H1 (cell line): ENCODE data around the gene TMEM18. TPM values are rescaled to one million over a fixed set of nuclear protein-coding genes. Genes with fewer than 3 reads are reported as not detected.
A peak's percentile ranks its signal among the peaks of the same experiment; 100 is the strongest.

Experiments used
- CTCF ChIA-PET: fragments of 300-600 bp; sonication (Branson Sonifier 250); formaldehyde crosslinking; loops from one replicate; lab custom pipeline; 2021; ENCODE audit not compliant: partially characterized antibody; lab: Charles Lee
- POLR2A ChIA-PET: fragments of 300-600 bp; sonication (Branson Sonifier 250); formaldehyde crosslinking; loops from one replicate; lab custom pipeline; 2021; ENCODE audit warnings: inconsistent platforms; ENCODE audit not compliant: partially characterized antibody; lab: Charles Lee
- DNase-seq, 2 experiments: peaks; one replicate each; pipeline versions ENCODE4 v3.0.0 to v3.0.0-alpha.2; 2010 to 2022; ENCODE audit warnings: low spot score in 2 of 2, low read depth in 1 of 2, mixed read lengths in 1 of 2
- FAIRE-seq: peaks from 2 replicates; lab custom pipeline; 2011; peaks lifted over from hg19 to GRCh38; lab: Jason Lieb, UNC
- H2AFZ ChIP-seq: 2 replicates; pipeline ENCODE4 v1.8.1; 2012; ENCODE audit warnings: low read length, inconsistent platforms
- H2AK5ac ChIP-seq: 2 replicates; pipeline ENCODE4 v1.6.1; 2013; ENCODE audit warnings: low read depth, low read length
- H2BK120ac ChIP-seq: replicated peaks from 2 replicates; pipeline ENCODE3; 2013; ENCODE audit warnings: low read depth, low read length, inconsistent platforms
- H2BK12ac ChIP-seq: 2 replicates; pipeline ENCODE4 v1.6.1; 2013; ENCODE audit warnings: low read depth, low read length
- H2BK15ac ChIP-seq: 2 replicates; pipeline ENCODE4 v1.6.1; 2013; ENCODE audit warnings: low read length
- H2BK20ac ChIP-seq: 2 replicates; pipeline ENCODE4 v1.6.1; 2013; ENCODE audit warnings: low read length
- H2BK5ac ChIP-seq: 2 replicates; pipeline ENCODE4 v1.6.1; 2013; ENCODE audit warnings: low read depth, low read length
- H3K14ac ChIP-seq: 2 replicates; pipeline ENCODE4 v1.6.1; 2013; ENCODE audit warnings: inconsistent platforms; ENCODE audit not compliant: insufficient read length
- H3K18ac ChIP-seq: 2 replicates; pipeline ENCODE4 v1.6.1; 2013; ENCODE audit warnings: low read length; ENCODE audit errors: extremely low read depth
- H3K23ac ChIP-seq: 2 replicates; pipeline ENCODE4 v1.6.1; 2013; ENCODE audit warnings: inconsistent platforms; ENCODE audit not compliant: insufficient read length
- H3K23me2 ChIP-seq: 2 replicates; pipeline ENCODE4 v1.6.1; 2013; ENCODE audit warnings: low read depth, low read length
- H3K27ac ChIP-seq: 2 replicates; pipeline ENCODE4 v1.6.1; 2011; ENCODE audit warnings: low read depth, low read length, inconsistent platforms
- H3K27me3 ChIP-seq, 4 experiments: replicated peaks in 1 of 4; 1 replicate in 1 of 4; 2 replicates in 3 of 4; pipeline versions ENCODE4 v1.6.1 to v1.8.1; 2011 to 2013; ENCODE audit warnings: low read length in 3 of 4, mild to moderate bottlenecking in 3 of 4, inconsistent platforms in 2 of 4, mixed read lengths in 2 of 4, moderate library complexity in 1 of 4; ENCODE audit not compliant: control insufficient read depth in 3 of 4, insufficient read depth in 3 of 4; ENCODE audit errors: extremely low read depth in 1 of 4
- H3K36me3 ChIP-seq, 4 experiments: 2 replicates each; pipeline versions ENCODE4 v1.6.1 to v1.8.1; 2011 to 2013; ENCODE audit warnings: mild to moderate bottlenecking in 4 of 4, low read length in 3 of 4, moderate library complexity in 2 of 4, control low read depth in 1 of 4, inconsistent platforms in 1 of 4; ENCODE audit not compliant: insufficient read depth in 4 of 4, control insufficient read depth in 2 of 4
- H3K4ac ChIP-seq: replicated peaks from 2 replicates; pipeline ENCODE3; 2013; ENCODE audit warnings: low read length, low read depth, mixed read lengths, inconsistent platforms; ENCODE audit not compliant: insufficient read length
- H3K4me1 ChIP-seq, 4 experiments: replicated peaks in 1 of 4; 1 replicate in 1 of 4; 2 replicates in 3 of 4; pipeline versions ENCODE4 v1.6.1 to v1.8.1; 2011 to 2013; ENCODE audit warnings: low read length in 3 of 4, inconsistent platforms in 2 of 4, mixed read lengths in 1 of 4; ENCODE audit not compliant: insufficient read depth in 4 of 4, control insufficient read depth in 3 of 4
- H3K4me2 ChIP-seq, 2 experiments: 2 replicates each; pipeline versions ENCODE4 v1.6.1 to v1.8.1; 2011 to 2013; ENCODE audit warnings: low read depth in 2 of 2, low read length in 2 of 2, control low read depth in 1 of 2, inconsistent platforms in 1 of 2, mild to moderate bottlenecking in 1 of 2; ENCODE audit not compliant: insufficient read depth in 1 of 2
- H3K4me3 ChIP-seq, 4 experiments: fragments of 200-600, 300-600 bp in 1 of 4; sonication (generic), shearing (Covaris generic), sonication (Bioruptor Twin) in 1 of 4; 2 replicates each; pipeline versions ENCODE4 v1.5.1 to v1.8.1; 2011 to 2016; ENCODE audit warnings: low read length in 4 of 4, low read depth in 3 of 4, control low read depth in 2 of 4, inconsistent platforms in 2 of 4, mild to moderate bottlenecking in 2 of 4, mixed read lengths in 1 of 4, moderate library complexity in 1 of 4; ENCODE audit not compliant: insufficient read depth in 2 of 4; ENCODE audit errors: extremely low read depth in 1 of 4
- H3K56ac ChIP-seq: replicated peaks from 2 replicates; pipeline ENCODE3; 2013; ENCODE audit warnings: low read depth, mild to moderate bottlenecking, mixed read lengths, low read length, inconsistent platforms; ENCODE audit not compliant: insufficient read length
- H3K79me1 ChIP-seq: 2 replicates; pipeline ENCODE4 v1.6.1; 2013; ENCODE audit warnings: low read depth, low read length, control low read depth
- H3K79me2 ChIP-seq, 2 experiments: 2 replicates each; pipeline versions ENCODE4 v1.6.1 to v1.8.1; 2012 to 2013; ENCODE audit warnings: low read length in 2 of 2, mild to moderate bottlenecking in 2 of 2, inconsistent platforms in 1 of 2; ENCODE audit not compliant: insufficient read depth in 2 of 2, control insufficient read depth in 1 of 2
- H3K9ac ChIP-seq, 4 experiments: replicated peaks in 1 of 4; 1 replicate in 1 of 4; 2 replicates in 3 of 4; pipeline versions ENCODE4 v1.6.1 to v1.8.1; 2011 to 2013; ENCODE audit warnings: low read depth in 3 of 4, low read length in 3 of 4, control low read depth in 2 of 4, mild to moderate bottlenecking in 2 of 4, moderate library complexity in 2 of 4, inconsistent platforms in 1 of 4; ENCODE audit errors: extremely low read depth in 1 of 4
- H3K9me3 ChIP-seq, 2 experiments: 2 replicates each; pipeline versions ENCODE4 v1.6.1 to v1.8.1; 2012 to 2013; ENCODE audit warnings: mild to moderate bottlenecking in 2 of 2, moderate library complexity in 2 of 2, control low read depth in 1 of 2, inconsistent platforms in 1 of 2, low read depth in 1 of 2, low read length in 1 of 2, mixed read lengths in 1 of 2; ENCODE audit not compliant: insufficient read depth in 2 of 2
- H4K20me1 ChIP-seq, 2 experiments: replicated peaks in 1 of 2; 2 replicates each; pipeline versions ENCODE3 to v1.8.1; 2011 to 2013; ENCODE audit warnings: inconsistent platforms in 2 of 2, low read length in 2 of 2, mild to moderate bottlenecking in 1 of 2; ENCODE audit not compliant: insufficient read depth in 2 of 2, control insufficient read depth in 1 of 2
- H4K5ac ChIP-seq: 2 replicates; pipeline ENCODE4 v1.6.1; 2013; ENCODE audit warnings: low read length, low read depth, mixed read lengths, inconsistent platforms; ENCODE audit not compliant: insufficient read length
- H4K8ac ChIP-seq: 2 replicates; pipeline ENCODE4 v1.8.0; 2013; ENCODE audit warnings: mild to moderate bottlenecking, moderate library complexity, low read length, inconsistent platforms; ENCODE audit not compliant: insufficient read depth; ENCODE audit errors: extremely low read depth
- H4K91ac ChIP-seq: replicated peaks from 2 replicates; pipeline ENCODE3; 2013; ENCODE audit warnings: low read length, mixed read lengths, inconsistent platforms; ENCODE audit not compliant: insufficient read length
- ATF3 ChIP-seq: IDR thresholded peaks from 2 replicates; pipeline ENCODE4 v1.6.1; 2011; ENCODE audit warnings: low read depth, mild to moderate bottlenecking, low read length; ENCODE audit not compliant: insufficient read depth
- BRCA1 ChIP-seq: IDR thresholded peaks from 2 replicates; pipeline ENCODE4 v1.6.1; 2012; ENCODE audit warnings: low read depth, low read length, improper control_type of control experiment
- CEBPB ChIP-seq: IDR thresholded peaks from 2 replicates; pipeline ENCODE4 v1.6.1; 2012; ENCODE audit warnings: low read depth, low read length
- JUN ChIP-seq: IDR thresholded peaks from 2 replicates; pipeline ENCODE4 v1.6.1; 2011; ENCODE audit warnings: low read depth, mild to moderate bottlenecking, improper control_type of control experiment, low read length
- JUND ChIP-seq: IDR thresholded peaks from 2 replicates; pipeline ENCODE4 v1.6.1; 2011; ENCODE audit warnings: mild to moderate bottlenecking, improper control_type of control experiment, low read length
- KDM1A ChIP-seq: fragments of 200-600, 300-600 bp; sonication (generic); IDR thresholded peaks from 2 replicates; pipeline ENCODE4 v1.7.1; 2016; ENCODE audit warnings: mild to moderate bottlenecking, low read length, borderline replicate concordance
- MAX ChIP-seq: IDR thresholded peaks from 2 replicates; pipeline ENCODE4 v1.6.1; 2012; ENCODE audit warnings: inconsistent platforms
- RBBP5 ChIP-seq: IDR thresholded peaks from 2 replicates; pipeline ENCODE4 v1.7.1; 2012; ENCODE audit warnings: low read depth, mild to moderate bottlenecking, inconsistent platforms, low read length, moderate library complexity, borderline replicate concordance
- SAP30 ChIP-seq: fragments of 300-600 bp; sonication (generic); IDR thresholded peaks from 2 replicates; pipeline ENCODE4 v1.7.1; 2012; ENCODE audit warnings: low read length, moderate library complexity, mild to moderate bottlenecking, inconsistent platforms; ENCODE audit not compliant: insufficient read depth, insufficient replicate concordance
- TBP ChIP-seq: IDR thresholded peaks from 2 replicates; pipeline ENCODE4 v1.6.1; 2011; ENCODE audit warnings: low read depth, low read length, improper control_type of control experiment
- whole genome bisulfite sequencing, 2 experiments: shearing (Covaris generic) in 1 of 2; methylation state at CpG; one replicate each; pipeline versions ENCODE4 v1.1.6 to v1.1.7; 2013 to 2015; ENCODE audit warnings: low lambda C conversion rate in 2 of 2, mixed read lengths in 2 of 2, inconsistent platforms in 1 of 2, low coverage in 1 of 2, missing lambda C conversion rate in 1 of 2; ENCODE audit not compliant: insufficient replicate concordance in 2 of 2, insufficient coverage in 1 of 2, insufficient read length in 1 of 2; ENCODE audit errors: extremely low coverage in 1 of 2, missing lambda C conversion rate in 1 of 2; 5-methylcytosine and 5-hydroxymethylcytosine counted together
- polyA plus RNA-seq, 7 experiments: library from polyadenylated mRNA; depleted of rRNA in 3 of 7; stranded (reverse) in 5 of 7; unstranded in 2 of 7; fragments of >200 nt in 5 of 7; fragments of 200-250 nt in 2 of 7; gene quantifications; 1 replicate in 5 of 7; 2 replicates in 1 of 7; 4 replicates in 1 of 7; pipeline versions ENCODE4 v1.2.1 to v1.2.3, GENCODE V29; 2011 to 2013; ENCODE audit warnings: missing spikeins in 2 of 7, mixed read lengths in 2 of 7
- total RNA-seq: library from RNA; stranded (reverse); fragmentation: NEBNext Ultra II Directional; extraction: Animal tissue kit (Norgen Biotek cat#: 25700); gene quantifications from 2 replicates; pipeline ENCODE4 v1.2.1, GENCODE V29; 2021
- TF ChIP-seq, protein P1 (sequence below), 3 experiments: IDR thresholded peaks; 1 replicate in 2 of 3; 2 replicates in 1 of 3; pipeline versions ENCODE4 v1.5.1 to v1.6.1; 2011; ENCODE audit warnings: low read length in 3 of 3, mild to moderate bottlenecking in 3 of 3, inconsistent platforms in 2 of 3, low read depth in 1 of 3, moderate library complexity in 1 of 3; ENCODE audit not compliant: insufficient read depth in 1 of 3; ENCODE audit errors: control extremely low read depth in 1 of 3

Gene TMEM18
- total and polyA plus RNA-seq, 2 of the 8 experiments (the other 6 are each of a cell fraction or from before 2014, with no cell fraction given): 22.4 to 27.1 TPM

DNA sequence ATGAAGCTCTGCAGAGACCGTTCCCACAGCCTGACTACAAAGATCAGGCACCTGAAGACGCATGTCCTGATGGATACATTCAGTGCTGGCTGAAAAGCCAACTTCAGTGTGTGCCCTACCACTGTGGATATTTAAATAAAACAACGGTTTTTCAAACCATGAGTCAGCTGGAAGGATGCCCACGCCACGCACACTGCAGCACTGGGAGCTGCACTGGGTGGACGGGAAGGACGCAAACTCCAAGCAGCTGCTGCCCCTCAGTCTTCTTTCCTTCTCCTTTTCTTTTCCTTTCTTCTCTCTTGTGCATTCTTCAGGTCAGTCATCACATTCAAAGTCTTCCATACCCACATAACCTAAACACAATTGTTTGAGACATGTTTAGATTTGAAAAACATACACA, 7.9 kb downstream of the TMEM18 start:
- DNase-seq: peak in 1 of 2 experiments; percentile 13
- Histone ChIP-seq H2BK120ac (no peak overlapping the region), H3K36me3 (peaks cover 7 to 36% (median 35%) of the 10 kb centered on the region in 4 experiments; a peak in 6 of 8 replicates), H3K4me1 (peaks cover 0 to 7% (median 4%) of the 10 kb centered on the region in 4 experiments; a peak in 5 of 7 replicates), H2BK15ac (no peak overlapping the region), H3K4me2 (no peak overlapping the region), H2AK5ac (no peak overlapping the region), H4K20me1 (peaks cover 5 to 9% of the 10 kb centered on the region in 2 experiments), H3K79me1 (peaks cover 5% of the 10 kb centered on the region), H3K9ac (no peak overlapping the region), H4K5ac (no peak overlapping the region), H3K23ac (no peak overlapping the region), H3K9me3 (peaks cover 16 to 17% of the 10 kb centered on the region in 2 experiments), H2BK5ac (no peak overlapping the region), H3K23me2 (no peaks in the 10 kb centered on the region), H3K79me2 (peaks cover 0 to 15% of the 10 kb centered on the region in 2 experiments; a peak in 2 of 4 replicates), H3K4me3 (no peak overlapping the region), H3K18ac (no peak overlapping the region), H2BK20ac (no peak overlapping the region), H2AFZ (no peak overlapping the region), H3K4ac (no peak overlapping the region), H4K91ac (no peak overlapping the region), H4K8ac (no peak overlapping the region), H2BK12ac (no peak overlapping the region), H3K27me3 (no peaks in the 10 kb centered on the region), H3K56ac (no peak overlapping the region), H3K14ac (no peak overlapping the region), H3K27ac (no peak overlapping the region)
- ChIA-PET POLR2A (no interaction called here), CTCF (no interaction called here)
- no peak for FAIRE-seq
- WGBS, 2 experiments: 92% methylated on average over 7 of the region's 7 CpGs; no CpG with 5 or more reads in 1 of the 2 experiments
- TF ChIP-seq JUND: no peak
- no peak for TF ChIP-seq MAX
- TF ChIP-seq TBP: no peak
- TF ChIP-seq ATF3: no peak
- TF ChIP-seq SAP30: no peak
- TF ChIP-seq KDM1A: no peak
- TF ChIP-seq JUN: no peak
- TF ChIP-seq, protein P1, sequence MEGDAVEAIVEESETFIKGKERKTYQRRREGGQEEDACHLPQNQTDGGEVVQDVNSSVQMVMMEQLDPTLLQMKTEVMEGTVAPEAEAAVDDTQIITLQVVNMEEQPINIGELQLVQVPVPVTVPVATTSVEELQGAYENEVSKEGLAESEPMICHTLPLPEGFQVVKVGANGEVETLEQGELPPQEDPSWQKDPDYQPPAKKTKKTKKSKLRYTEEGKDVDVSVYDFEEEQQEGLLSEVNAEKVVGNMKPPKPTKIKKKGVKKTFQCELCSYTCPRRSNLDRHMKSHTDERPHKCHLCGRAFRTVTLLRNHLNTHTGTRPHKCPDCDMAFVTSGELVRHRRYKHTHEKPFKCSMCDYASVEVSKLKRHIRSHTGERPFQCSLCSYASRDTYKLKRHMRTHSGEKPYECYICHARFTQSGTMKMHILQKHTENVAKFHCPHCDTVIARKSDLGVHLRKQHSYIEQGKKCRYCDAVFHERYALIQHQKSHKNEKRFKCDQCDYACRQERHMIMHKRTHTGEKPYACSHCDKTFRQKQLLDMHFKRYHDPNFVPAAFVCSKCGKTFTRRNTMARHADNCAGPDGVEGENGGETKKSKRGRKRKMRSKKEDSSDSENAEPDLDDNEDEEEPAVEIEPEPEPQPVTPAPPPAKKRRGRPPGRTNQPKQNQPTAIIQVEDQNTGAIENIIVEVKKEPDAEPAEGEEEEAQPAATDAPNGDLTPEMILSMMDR (IDR thresholded peaks at IDR 0.05; ENCODE audit: control extremely low read depth in 1 of 3, insufficient read depth in 1 of 3, low read depth in 1 of 3, low read length in 3 of 3): no peak
- no peak for TF ChIP-seq CEBPB
- no peak for TF ChIP-seq RBBP5
- no peak for TF ChIP-seq BRCA1
